Measurements from ENCODE around the gene BCOR.

The BCOR gene

GRCh38 chrX:40083120-40083978 is 14.4 kb downstream of the BCOR start:
- peak; percentile 46 for DNase-seq

DNA sequence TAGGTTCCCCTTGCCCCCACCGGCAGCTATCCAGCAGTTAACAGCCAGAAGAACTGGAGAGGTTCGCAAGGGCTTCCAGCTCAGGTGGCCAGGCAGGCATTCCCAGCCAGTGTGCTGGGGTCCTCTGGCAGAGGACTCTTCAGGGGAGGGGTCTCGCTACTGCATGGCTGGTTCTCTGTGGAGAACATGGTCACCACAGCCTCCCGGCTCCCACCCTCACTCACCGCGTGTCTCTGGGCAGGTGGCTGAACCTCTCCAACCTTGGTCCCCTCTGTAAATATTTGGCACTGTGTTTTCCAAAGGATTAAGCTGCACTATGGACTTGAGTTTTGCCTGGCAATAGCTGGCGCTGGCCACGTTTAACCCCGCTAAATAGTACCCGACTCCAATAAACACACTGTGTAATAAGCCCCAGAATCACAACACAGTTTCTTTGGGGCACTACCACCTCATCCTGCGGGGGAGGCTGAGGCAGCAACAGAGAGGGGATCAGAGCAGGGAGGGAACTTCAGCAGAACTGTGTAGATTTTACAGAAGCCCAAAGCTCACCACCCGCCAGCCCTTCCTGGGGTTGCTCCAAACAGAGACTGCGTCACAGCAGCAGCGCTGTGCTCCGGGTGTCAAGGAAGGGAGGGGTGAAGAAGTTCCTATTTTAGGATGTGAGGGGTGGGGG is 15.2 kb downstream of the BCOR start:
- DNase-seq, result no peak

- no peak for DNase-seq
These were observed 16.1 kb downstream of the BCOR start for GRCh38 chrX:40081679-40082068.

DNA sequence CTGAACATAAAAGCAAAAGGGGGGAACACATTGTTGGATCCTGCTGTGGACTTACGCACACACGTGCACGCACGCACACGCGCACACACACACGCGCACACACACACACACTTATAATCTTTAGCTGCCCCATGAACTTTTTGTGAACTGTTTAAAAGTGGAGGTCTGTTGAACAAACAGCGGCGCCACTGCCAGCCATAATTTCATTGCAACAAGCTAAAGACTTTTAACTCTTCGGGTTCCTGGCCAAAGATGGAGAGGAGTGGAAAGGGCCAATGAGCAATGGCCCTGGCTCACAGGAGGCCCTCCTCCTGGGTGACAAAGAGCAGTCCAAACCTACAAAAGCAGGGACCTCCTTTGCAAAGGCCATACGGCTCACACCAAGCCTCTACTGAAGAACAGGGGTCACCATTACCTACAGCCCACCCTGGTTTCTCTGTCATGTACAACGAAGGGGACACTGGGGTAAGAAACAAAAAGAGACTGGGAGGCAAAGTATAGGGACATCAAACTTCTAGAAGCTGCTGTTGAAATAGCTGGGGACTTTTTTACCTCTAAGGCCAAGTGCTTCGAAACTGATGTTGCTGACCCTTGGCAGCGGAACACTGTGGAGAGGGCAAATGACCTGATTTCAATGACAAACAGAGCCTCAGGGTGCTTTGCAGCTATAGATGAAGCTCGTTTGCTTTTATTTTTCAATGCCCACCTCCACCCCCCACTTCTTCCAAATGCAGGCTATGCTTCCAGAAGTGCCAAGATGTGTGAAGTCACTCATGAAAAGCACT is 16.7 kb downstream of the BCOR start:
- no peak for DNase-seq

DNA sequence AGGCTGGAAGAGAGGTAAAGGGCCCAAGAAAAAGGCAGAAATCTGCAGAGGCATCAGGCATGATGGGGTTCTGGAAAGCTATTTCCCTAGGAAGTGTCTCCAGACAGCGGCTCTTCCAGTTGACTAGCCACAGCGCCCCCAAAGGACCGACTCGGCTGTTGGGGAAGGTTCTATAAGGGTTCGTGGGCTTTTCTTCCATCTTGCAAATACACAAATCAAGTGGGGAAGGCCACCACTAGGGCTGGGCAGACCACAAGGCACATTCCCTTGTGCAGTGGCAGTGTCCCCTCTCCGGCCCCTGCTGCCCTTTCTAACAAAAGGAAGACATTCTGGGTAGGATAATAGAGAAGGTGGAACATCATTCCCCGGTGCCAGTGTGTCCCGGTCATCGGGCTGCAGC is 18.2 kb downstream of the BCOR start:
- DNase-seq, result no peak

- no peak for DNase-seq
These were observed 19.1 kb downstream of the BCOR start for GRCh38 chrX:40078489-40079227.

DNA sequence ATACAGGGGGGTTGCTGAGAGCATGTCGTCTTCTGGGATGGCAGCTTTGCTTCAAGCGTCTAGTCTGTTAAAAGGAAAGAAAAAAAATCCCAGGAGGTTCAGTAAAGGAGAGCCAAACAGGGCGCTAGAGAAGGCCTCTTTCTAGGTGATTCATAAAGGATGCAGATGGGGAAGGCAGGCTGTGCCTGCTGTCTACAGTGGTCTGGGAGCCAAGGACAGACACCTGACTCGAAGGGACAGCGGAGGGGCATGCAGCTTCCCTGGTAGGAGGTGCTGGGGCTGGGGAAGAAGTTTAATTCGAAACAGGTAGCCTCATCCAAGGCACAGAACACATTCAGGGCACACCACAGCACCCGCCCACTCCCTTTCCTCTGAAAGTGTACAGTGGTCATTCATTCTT is 19.9 kb downstream of the BCOR start:
- no peak for DNase-seq

GRCh38 chrX:40076750-40077575 is 20.8 kb downstream of the BCOR start:
- DNase-seq, result no peak

- no peak for DNase-seq
These were observed 22.8 kb downstream of the BCOR start for GRCh38 chrX:40074959-40075332.

- DNase-seq, result no peak
These were observed 23.4 kb downstream of the BCOR start for GRCh38 chrX:40074080-40074958.

DNA sequence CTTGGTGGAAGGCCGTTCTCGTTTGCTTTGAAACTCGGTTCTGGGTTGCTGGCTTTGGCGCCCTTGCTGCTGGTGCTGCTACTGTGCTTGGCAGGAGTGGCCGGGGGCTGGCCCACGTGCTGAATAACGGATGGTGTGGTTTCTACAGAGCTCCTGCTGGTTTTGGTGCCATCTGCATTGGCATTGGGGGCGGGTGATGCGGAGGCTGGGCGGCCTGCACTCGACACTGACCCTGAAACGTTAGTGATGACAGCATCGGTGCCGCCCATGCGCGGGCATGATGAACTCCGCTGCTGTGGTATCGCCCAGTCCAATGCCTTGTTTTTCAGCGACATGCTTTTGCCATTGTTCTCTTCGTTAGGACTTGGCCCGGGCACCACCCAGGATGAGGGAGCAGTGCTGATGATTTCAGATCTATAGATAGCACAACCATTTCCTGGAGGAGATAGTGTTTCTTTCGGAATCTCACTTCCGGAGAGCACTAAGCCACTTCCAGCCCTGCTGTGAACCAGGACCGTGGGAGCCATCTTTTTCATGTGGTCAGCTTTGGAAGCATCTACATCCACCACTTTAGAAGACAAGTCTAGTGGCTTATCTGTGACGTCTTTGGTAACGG is 24.2 kb downstream of the BCOR start:
- no peak for DNase-seq

GRCh38 chrX:40072246-40072645 is 25.5 kb downstream of the BCOR start:
- no peak for DNase-seq

DNA sequence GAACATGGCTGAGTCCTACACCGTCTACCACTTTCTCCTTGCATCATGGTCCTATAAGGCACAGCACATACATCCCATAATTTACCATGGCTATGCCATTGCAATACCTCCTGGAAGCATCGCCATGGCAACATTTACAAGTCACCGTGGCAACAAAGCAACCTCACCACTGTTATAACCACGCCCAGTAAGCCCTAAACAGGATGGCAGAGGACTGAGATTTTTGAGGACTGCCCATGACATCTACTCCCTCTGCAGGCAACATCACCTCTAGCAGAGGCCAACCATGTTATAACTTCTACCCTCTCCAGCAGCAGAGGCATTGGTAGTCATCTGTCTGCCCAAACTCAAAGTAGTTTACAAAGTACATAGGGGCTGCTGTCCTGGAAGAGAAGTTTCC is 29.7 kb downstream of the BCOR start:
- no peak for DNase-seq

DNA sequence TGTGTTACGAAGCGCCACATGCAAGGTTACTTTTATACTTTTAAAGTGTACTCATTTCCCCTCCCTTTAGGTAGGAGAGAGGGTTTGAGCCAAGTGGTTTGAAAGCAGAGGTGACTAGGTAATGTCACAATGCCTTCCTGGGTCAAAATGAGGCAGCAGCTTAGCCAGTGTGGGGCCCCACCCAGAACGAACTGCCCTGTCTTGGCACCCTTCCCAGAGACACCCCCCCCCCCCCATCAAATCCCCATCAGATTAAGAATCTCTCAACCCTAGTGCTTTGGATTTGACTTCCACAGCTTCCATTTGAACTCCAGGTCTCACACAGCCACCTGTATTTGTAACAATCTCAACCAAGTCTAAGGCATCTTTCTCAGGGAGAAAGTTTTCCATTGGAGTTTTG is 31.1 kb downstream of the BCOR start:
- DNase-seq, result no peak

DNA sequence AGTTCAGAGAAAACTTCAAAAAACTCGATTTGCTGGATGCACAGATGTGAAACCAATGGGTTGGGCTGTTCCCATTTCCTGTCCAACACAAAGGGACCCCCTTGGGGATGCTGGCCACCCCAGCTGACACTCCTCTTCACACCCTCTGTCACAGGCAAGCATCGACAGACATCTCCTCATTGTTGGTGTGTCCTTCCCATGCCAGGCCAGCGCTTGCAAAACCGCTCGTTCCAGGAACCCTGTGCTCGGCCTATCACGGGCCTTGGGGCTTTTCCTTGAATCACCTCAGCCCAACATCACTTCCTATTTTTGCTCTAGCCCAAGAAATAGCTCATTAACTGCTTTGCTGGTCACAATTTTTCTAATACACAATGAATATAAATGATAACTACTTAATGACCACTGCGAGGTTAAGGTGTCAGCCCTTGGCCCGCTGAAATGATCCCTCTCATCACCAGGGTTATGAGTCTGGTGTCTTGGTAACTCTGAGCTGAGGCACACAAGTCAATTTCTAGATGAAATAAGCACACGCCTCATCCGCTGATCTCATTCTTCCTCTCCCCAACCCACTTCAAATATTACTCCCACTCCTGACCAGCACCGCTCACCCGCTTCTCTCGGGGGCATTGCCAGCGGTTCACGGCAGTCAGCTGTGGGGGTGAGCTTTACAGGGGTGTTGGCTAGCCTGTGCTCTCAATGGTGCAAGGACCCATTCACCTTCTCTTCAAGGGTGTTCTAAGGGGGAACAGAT is 32.3 kb downstream of the BCOR start:
- peak; percentile 26 for DNase-seq

GRCh38 chrX:40064055-40064597 is 33.6 kb downstream of the BCOR start:
- no peak for DNase-seq

GRCh38 chrX:40063555-40063954 is 34.2 kb downstream of the BCOR start:
- DNase-seq, result no peak

DNA sequence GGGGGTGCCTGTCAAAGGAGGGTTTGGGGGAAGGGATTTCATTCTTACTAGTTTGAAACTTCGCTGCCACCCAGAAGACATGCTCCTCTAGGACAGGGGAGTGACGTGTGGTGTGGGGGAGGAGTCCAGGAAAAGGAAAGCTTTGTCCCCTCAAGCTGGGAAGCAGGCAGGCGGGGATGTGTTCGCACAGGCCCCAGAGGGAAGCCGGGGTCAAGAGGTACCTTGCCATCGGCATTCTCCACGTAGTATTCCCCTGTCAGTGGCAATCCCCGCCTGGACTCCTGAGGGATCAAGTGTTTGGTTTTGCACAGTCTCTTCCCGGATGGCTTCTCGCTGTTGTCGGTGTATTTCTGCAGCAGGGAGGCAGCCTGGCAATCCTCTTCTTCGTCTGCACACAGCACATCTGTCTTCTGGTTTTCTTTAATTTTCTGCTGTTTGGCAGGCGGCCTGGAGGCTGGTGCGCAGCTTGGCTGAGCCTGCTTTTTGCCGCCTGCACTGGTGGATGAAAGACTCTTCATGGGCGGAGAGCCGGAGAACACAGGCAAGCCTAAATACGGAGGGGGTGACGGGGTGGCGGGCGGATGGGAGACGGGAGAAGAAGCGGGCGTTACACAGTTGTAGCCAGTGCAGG is 35.1 kb downstream of the BCOR start:
- DNase-seq, result no peak

Measured in stimulated activated CD4-positive, alpha-beta T cell treated with anti-CD3 and anti-CD28 coated beads, Interleukin-15, amount 100 ng/mL, for 24 hours (primary cell).